Measurements from ENCODE around the gene VAV2.
"Not testable (repeated sequence)": the region's sequence is repeated elsewhere in the genome, so short reads cannot be mapped to it uniquely, and the experiment has no call there.

The VAV2 gene

GRCh38 chr9:133969681-133970580 lies 22.2 kb downstream of the VAV2 start:
- no peak for DNase-seq (ENCODE audit: low spot score)

- DNase-seq (ENCODE audit: low spot score), result no peak
Observed at GRCh38 chr9:133968966-133969617, 23.0 kb downstream of the VAV2 start.

GRCh38 chr9:133968428-133968827 lies 23.7 kb downstream of the VAV2 start:
- no peak for DNase-seq (ENCODE audit: low spot score)

- DNase-seq (ENCODE audit: low spot score), result no peak
Observed at GRCh38 chr9:133967024-133967741, 24.9 kb downstream of the VAV2 start.

GRCh38 chr9:133964463-133964862 lies 27.7 kb downstream of the VAV2 start:
- no peak for DNase-seq (ENCODE audit: low spot score)

GRCh38 chr9:133963166-133963565 lies 29.0 kb downstream of the VAV2 start:
- DNase-seq (ENCODE audit: low spot score), result no peak

- no peak for DNase-seq (ENCODE audit: low spot score)
Observed at GRCh38 chr9:133962341-133962740, 29.8 kb downstream of the VAV2 start.

- DNase-seq (ENCODE audit: low spot score), result no peak
Observed at GRCh38 chr9:133961226-133962165, 30.6 kb downstream of the VAV2 start.

GRCh38 chr9:133960568-133961129 lies 31.5 kb downstream of the VAV2 start:
- DNase-seq (ENCODE audit: low spot score), result peak; percentile 22

GRCh38 chr9:133959966-133960567 lies 32.1 kb downstream of the VAV2 start:
- DNase-seq (ENCODE audit: low spot score), result no peak

- no peak for DNase-seq (ENCODE audit: low spot score)
Observed at GRCh38 chr9:133959171-133959570, 33.0 kb downstream of the VAV2 start.

- DNase-seq (ENCODE audit: low spot score), result no peak
Observed at GRCh38 chr9:133958756-133959155, 33.4 kb downstream of the VAV2 start.

- DNase-seq (ENCODE audit: low spot score), result not testable (repeated sequence)
Observed at GRCh38 chr9:133957772-133958171, 34.4 kb downstream of the VAV2 start.

GRCh38 chr9:133957328-133957727 lies 34.8 kb downstream of the VAV2 start:
- DNase-seq (ENCODE audit: low spot score), result no peak

GRCh38 chr9:133956520-133957076 lies 35.5 kb downstream of the VAV2 start:
- peak; percentile 36 for DNase-seq (ENCODE audit: low spot score)

- no peak for DNase-seq (ENCODE audit: low spot score)
Observed at GRCh38 chr9:133955821-133956411, 36.2 kb downstream of the VAV2 start.

GRCh38 chr9:133954862-133955529 lies 37.1 kb downstream of the VAV2 start:
- no peak for DNase-seq (ENCODE audit: low spot score)

- DNase-seq (ENCODE audit: low spot score), result no peak
Observed at GRCh38 chr9:133953976-133954709, 38.0 kb downstream of the VAV2 start.

- DNase-seq (ENCODE audit: low spot score), result no peak
Observed at GRCh38 chr9:133953621-133953975, 38.5 kb downstream of the VAV2 start.

Measured in kidney capillary endothelial cell (primary cell).